Subcutaneous abdominal adipose tissue (tissue), 5 donors: ENCODE measurements around the gene ZNF579.
"Not testable (repeated sequence)": the region's sequence is repeated elsewhere in the genome, so short reads cannot be mapped to it uniquely, and the experiment has no call there.

Experiments
- H3K27ac ChIP-seq: one replicate; pipeline ENCODE4 v1.7.0; 2013; ENCODE audit warnings: low read depth, mild to moderate bottlenecking, inconsistent platforms, low read length, moderate library complexity
- H3K27me3 ChIP-seq, 5 donors: one replicate each; pipeline ENCODE4 v1.7.0; 2013; ENCODE audit warnings: low read length in 5 of 5, inconsistent platforms in 1 of 5; ENCODE audit not compliant: control insufficient read depth in 5 of 5, insufficient read depth in 4 of 5
- H3K36me3 ChIP-seq, 5 donors: one replicate each; pipeline ENCODE4 v1.7.0; 2013; ENCODE audit warnings: low read length in 5 of 5; ENCODE audit not compliant: control insufficient read depth in 5 of 5, insufficient read depth in 5 of 5
- H3K4me1 ChIP-seq, 5 donors: one replicate each; pipeline ENCODE4 v1.7.0; 2013; ENCODE audit warnings: low read length in 5 of 5, mild to moderate bottlenecking in 3 of 5, moderate library complexity in 1 of 5; ENCODE audit not compliant: control insufficient read depth in 5 of 5, insufficient read depth in 5 of 5
- H3K4me3 ChIP-seq, 5 donors: one replicate each; pipeline ENCODE4 v1.7.0; 2013; ENCODE audit warnings: low read length in 5 of 5, low read depth in 1 of 5
- H3K9ac ChIP-seq, 5 donors: one replicate each; pipeline ENCODE4 v1.7.0; 2013; ENCODE audit warnings: low read length in 5 of 5, mild to moderate bottlenecking in 4 of 5, moderate library complexity in 3 of 5
- H3K9me3 ChIP-seq, 5 donors: one replicate each; pipeline ENCODE4 v1.7.0; 2013; ENCODE audit warnings: low read length in 5 of 5; ENCODE audit not compliant: control insufficient read depth in 5 of 5
- donor health status: healthy.
- donor health status: healthy.
- donor health status: healthy.
- donor health status: healthy.
- donor health status: healthy.

ZNF579 gene

DNA sequence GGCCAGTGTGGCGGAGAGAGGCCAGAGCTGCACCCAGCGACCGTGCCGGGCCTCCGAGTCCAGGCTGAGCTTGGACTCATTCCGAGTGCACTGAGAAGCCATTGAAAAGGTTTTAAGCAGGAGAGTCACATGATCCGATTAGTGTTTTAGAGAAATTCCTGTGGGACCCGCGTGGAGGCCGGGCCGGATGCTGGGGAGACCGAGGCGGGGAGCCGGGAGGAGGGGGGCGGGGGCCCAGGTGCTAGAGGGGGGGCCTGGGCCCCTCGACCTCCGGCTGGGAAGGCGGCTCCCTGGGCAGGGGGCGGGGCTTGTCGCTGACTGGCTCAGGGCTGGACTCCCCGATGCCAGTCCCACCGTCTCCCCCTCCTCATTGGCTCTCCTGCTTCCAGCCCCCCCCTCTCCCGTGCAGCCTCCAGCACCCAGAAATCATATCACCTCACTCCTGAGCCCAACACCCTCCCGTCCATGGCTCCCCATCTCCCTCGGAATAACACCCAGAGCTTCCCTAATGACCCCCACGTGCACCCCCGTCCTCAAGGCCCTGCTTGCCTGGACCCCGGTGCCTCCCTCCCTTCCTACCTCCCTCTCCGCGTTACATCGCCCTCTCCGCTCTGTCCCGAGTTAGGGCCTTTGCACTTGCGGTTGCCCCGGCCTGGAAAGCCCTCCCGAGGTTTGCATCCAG is 5.2 kb upstream of the ZNF579 start:
- Histone ChIP-seq H3K9ac (peak overlapping the region in 1 of 5 donors; percentile 50), H3K4me3 (peak overlapping the region; percentile 4 to 54 (median 36)), H3K27ac (no peak overlapping the region), H3K36me3 (no peaks in the 10 kb centered on the region), H3K27me3 (peaks cover 0 to 6% (median 0%) of the 10 kb centered on the region in 5 donors), H3K4me1 (peaks cover 1 to 39% (median 37%) of the 10 kb centered on the region in 5 donors), H3K9me3 (no peaks in the 10 kb centered on the region)

DNA sequence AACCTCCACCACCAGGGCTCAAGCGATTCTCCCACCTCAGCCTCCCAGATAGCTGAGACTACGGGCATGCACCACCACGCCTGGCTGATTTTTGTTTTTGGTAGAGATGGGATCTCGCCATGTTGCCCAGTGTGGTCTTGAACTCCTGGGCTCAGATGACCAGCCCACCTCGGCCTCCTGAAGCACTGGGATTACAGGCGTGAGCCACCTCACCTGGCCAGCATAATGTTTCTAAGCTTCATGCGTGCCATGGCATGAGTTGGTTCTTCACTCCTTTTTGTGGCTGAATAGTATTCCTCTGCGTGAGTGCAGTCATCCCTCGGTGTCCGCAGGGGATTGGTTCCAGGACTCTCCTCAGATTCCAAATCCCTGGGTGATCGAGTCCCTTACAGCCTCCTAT is 4.2 kb upstream of the ZNF579 start:
- Histone ChIP-seq H3K4me1 (peaks cover 1 to 44% (median 41%) of the 10 kb centered on the region in 5 donors), H3K27ac (no peak overlapping the region), H3K27me3 (peaks cover 0 to 6% (median 0%) of the 10 kb centered on the region in 5 donors), H3K9ac (no peak overlapping the region), H3K36me3 (no peaks in the 10 kb centered on the region), H3K4me3 (no peak overlapping the region), H3K9me3 (no peaks in the 10 kb centered on the region)

DNA sequence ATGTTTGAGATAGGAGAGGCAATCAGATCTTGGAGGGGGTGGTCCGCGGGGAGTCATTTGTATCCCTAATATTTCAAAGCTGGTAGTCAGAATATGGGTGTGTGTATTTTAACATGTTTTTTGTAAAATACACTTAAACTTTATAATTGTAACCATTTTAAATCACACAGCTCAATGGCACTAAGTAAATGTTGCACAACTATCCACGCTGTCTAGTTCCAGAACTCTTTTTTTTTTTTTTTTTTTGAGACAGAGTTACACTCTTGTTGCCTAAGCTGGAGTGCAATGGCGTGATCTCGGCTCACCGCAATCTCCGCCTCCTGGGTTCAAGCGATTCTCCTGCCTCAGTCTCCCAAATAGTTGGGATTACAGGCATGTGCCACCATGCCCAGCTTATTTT is 3.2 kb upstream of the ZNF579 start:
- H3K27me3 ChIP-seq, H3K9ac ChIP-seq, H3K27ac ChIP-seq, H3K36me3 ChIP-seq, H3K9me3 ChIP-seq, H3K4me3 ChIP-seq: not testable (repeated sequence)
- H3K4me1 ChIP-seq = peaks cover 3 to 48% (median 45%) of the 10 kb centered on the region in 5 donors

DNA sequence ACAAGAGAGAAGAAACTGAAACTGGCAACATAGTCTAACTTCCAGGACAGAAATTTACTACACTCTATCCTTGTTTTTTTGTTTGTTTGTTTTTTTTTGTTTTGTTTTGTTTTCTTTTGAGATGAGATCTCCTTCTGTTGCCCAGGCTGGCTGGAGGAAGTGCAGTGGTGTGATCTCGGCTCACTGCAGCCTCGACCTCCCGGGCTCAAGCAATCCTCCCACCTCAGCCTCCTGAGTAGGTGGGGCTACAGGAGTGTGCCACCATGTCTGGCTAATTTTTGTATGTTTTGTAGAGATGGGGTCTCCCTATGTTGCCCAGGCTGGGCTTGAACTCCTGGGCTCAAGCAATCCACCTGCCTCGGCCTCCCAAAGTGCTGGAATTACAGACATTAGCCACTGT is 1.6 kb upstream of the ZNF579 start:
- H3K27ac ChIP-seq, H3K27me3 ChIP-seq, H3K9me3 ChIP-seq, H3K4me3 ChIP-seq, H3K9ac ChIP-seq: not testable (repeated sequence)
- Histone ChIP-seq H3K36me3 (peaks cover 0 to 17% (median 13%) of the 10 kb centered on the region in 5 donors), H3K4me1 (peaks cover 3 to 46% (median 43%) of the 10 kb centered on the region in 5 donors)

DNA sequence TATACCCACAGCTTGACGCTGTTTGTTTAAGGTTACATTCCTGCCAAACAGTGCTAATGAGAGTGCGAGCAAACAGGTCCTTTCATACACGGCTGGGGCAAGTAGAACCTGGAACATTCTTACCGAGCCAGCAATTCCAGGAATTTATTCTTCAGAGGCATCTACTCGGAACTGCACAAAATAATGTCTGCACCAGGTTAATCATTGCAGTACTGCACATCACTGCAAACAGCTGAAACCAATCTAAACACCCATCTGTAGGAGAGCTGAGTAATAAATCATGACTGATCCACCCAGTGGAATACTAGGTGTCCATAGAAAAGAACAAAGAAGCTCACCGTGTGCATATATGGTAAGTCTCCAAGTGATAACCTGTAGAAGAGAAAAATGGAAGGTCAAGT is 1.2 kb upstream of the ZNF579 start:
- Histone ChIP-seq H3K9ac (no peak overlapping the region), H3K9me3 (peaks cover 0 to under 1% (median 0%) of the 10 kb centered on the region in 5 donors), H3K4me3 (peak overlapping the region in 1 of 5 donors; percentile 80), H3K27me3 (peaks cover 0 to 6% (median 0%) of the 10 kb centered on the region in 5 donors), H3K27ac (no peak overlapping the region), H3K36me3 (peaks cover 0 to 20% (median 13%) of the 10 kb centered on the region in 5 donors), H3K4me1 (peaks cover 3 to 42% (median 38%) of the 10 kb centered on the region in 5 donors)

DNA sequence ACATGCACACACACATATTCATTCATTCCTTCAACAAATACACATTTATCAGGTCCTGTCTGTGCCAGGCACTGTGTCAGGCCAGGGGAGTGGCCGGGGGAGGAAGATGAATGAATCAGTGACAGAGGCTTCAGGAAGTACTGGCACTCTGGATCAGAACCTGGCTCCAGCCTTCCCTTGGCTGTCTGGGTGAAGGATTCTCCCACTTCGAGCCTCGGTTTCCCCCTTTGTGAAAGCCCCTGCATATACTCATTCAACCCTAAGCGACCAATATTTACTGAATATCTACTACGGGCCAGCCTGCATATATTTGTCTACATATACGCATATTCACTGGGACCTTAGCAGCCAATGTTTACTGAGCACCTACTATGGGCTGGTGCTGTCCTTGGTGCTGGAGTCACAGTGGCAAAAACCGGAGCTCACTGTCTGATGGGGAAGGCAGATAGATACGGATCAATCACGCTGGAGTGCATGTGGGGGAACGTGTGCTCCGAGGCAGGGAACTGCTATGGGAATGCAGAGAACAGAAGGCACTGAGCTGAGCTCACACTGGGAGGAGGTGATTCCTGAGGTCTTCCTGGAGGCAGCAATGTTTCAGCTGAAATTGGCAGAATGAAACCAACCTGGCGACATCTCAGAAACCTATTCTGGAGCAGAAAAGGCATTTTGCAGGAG is 636 bp upstream of the ZNF579 start:
- H3K27ac ChIP-seq = peak overlapping the region; percentile 77
- H3K4me1 ChIP-seq = peaks cover 2 to 38% (median 35%) of the 10 kb centered on the region in 5 donors
- H3K36me3 ChIP-seq = peaks cover 0 to 22% (median 13%) of the 10 kb centered on the region in 5 donors
- H3K27me3 ChIP-seq = peaks cover 0 to 4% (median 0%) of the 10 kb centered on the region in 5 donors
- H3K9ac ChIP-seq = peak overlapping the region; percentile 67 to 91 (median 84)
- H3K4me3 ChIP-seq = peak overlapping the region; percentile 73 to 83 (median 80)
- H3K9me3 ChIP-seq = peaks cover 0 to 2% (median 0%) of the 10 kb centered on the region in 5 donors

DNA sequence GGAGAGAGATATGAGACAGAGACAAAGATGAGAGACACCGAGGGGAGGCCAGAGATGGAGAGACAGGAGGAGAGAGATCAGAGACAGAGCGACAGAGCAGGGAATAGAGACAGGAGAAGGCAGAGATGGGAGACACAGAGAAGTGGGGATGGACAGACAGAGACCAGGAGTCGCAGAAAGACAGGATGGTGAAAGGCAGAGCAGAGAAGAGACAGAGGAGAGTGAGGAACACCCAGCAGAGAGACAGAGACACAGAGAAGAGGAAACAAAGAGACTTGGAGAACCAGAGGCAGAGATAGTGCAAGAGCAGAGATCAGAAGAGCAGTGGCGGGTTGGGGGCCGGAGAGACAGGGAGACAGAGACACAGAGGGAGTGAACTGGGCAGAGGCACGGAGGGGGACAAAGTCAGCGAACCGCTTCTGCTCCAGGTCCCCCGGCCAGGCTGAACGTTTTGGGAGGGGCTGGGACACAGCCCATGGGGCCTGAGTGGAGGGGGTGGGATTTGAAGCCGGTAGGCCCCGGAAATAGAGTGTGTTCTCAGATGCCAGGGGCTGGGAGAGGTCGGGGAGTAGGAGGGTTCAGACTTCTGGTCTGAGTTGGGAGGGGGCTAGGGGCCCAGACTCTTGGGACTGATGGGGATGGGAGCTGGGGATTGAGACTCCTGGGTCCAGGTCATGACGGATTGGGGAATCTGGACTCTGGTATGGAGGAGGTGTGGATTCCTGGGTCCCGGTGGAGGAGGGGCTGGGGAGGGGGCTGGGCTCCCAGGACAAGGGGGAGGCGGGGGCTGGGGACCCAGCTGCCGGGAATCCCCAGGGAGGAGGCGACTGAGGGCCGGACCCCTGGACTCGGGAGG is 654 bp downstream of the ZNF579 start:
- peak overlapping the region; percentile 77 for H3K27ac ChIP-seq
- no peaks in the 10 kb centered on the region for H3K27me3 ChIP-seq
- H3K36me3 ChIP-seq = peaks cover 0 to 22% (median 13%) of the 10 kb centered on the region in 5 donors
- H3K4me3 ChIP-seq = peak overlapping the region; percentile 74 to 87 (median 82)
- H3K9me3 ChIP-seq = peaks cover 0 to 2% (median 0%) of the 10 kb centered on the region in 5 donors
- H3K9ac ChIP-seq = peak overlapping the region; percentile 65 to 91 (median 86)
- H3K4me1 ChIP-seq = peaks cover 2 to 28% (median 24%) of the 10 kb centered on the region in 5 donors

- Histone ChIP-seq H3K4me1 (peaks cover 2 to 28% (median 24%) of the 10 kb centered on the region in 5 donors), H3K9ac (peak overlapping the region in 4 of 5 donors; percentile 65 to 91 (median 84)), H3K4me3 (peak overlapping the region in 4 of 5 donors; percentile 80 to 87 (median 82))
Observed at GRCh38 chr19:55578761-55579747, 1.6 kb downstream of the ZNF579 start.

More at GRCh38 chr19:55578761-55579747, 1.6 kb downstream of the ZNF579 start:
- Histone ChIP-seq H3K27me3 (no peaks in the 10 kb centered on the region), H3K36me3 (peaks cover 0 to 22% (median 13%) of the 10 kb centered on the region in 5 donors), H3K27ac (peak overlapping the region; percentile 77), H3K9me3 (peaks cover 0 to 2% (median 0%) of the 10 kb centered on the region in 5 donors)
